H1 (cell line): Measurements from ENCODE around the gene ITGA3. TPM values are rescaled to one million over a fixed set of nuclear protein-coding genes. Genes with fewer than 3 reads are reported as not detected.

Experiments used
- ASH2L ChIP-seq: fragments of 200-600, 300-600 bp; sonication (generic); IDR thresholded peaks from one replicate; pipeline ENCODE4 v1.7.1; 2017; ENCODE audit warnings: low read length
- CBX8 ChIP-seq: fragments of 300-800, 300-1000 bp; sonication (generic); IDR thresholded peaks from 2 replicates; pipeline ENCODE4 v1.7.1; 2016; ENCODE audit warnings: low read depth, low read length, borderline replicate concordance
- EGR1 ChIP-seq: IDR thresholded peaks from 2 replicates; pipeline ENCODE4 v1.6.1; 2011; ENCODE audit warnings: low read depth, low read length, borderline replicate concordance
- EP300 ChIP-seq, 2 experiments: IDR thresholded peaks; 1 replicate in 1 of 2; 2 replicates in 1 of 2; pipeline ENCODE4 v1.6.1; 2011 to 2012; ENCODE audit warnings: low read depth in 2 of 2, low read length in 2 of 2, mild to moderate bottlenecking in 2 of 2, borderline replicate concordance in 1 of 2, inconsistent platforms in 1 of 2, moderate library complexity in 1 of 2
- GABPA ChIP-seq: IDR thresholded peaks from 2 replicates; pipeline ENCODE4 v1.6.1; 2011; ENCODE audit warnings: mild to moderate bottlenecking, low read length, moderate library complexity, borderline replicate concordance; ENCODE audit not compliant: insufficient read depth
- KDM1A ChIP-seq: fragments of 200-600, 300-600 bp; sonication (generic); IDR thresholded peaks from 2 replicates; pipeline ENCODE4 v1.7.1; 2016; ENCODE audit warnings: mild to moderate bottlenecking, low read length, borderline replicate concordance
- POU5F1 ChIP-seq: IDR thresholded peaks from 2 replicates; pipeline ENCODE4 v1.6.1; 2011; ENCODE audit warnings: low read depth, mild to moderate bottlenecking, low read length, moderate library complexity
- SIN3A ChIP-seq, 2 experiments: IDR thresholded peaks in 1 of 2; conservative IDR thresholded peaks in 1 of 2; 2 replicates each; pipeline ENCODE4 v1.6.1; 2011 to 2012; ENCODE audit warnings: low read length in 2 of 2, improper control_type of control experiment in 1 of 2, low read depth in 1 of 2, mild to moderate bottlenecking in 1 of 2
- TAF1 ChIP-seq: IDR thresholded peaks from 2 replicates; pipeline ENCODE4 v1.6.1; 2011; ENCODE audit warnings: mild to moderate bottlenecking, low read depth, low read length
- polyA plus RNA-seq, 7 experiments: library from polyadenylated mRNA; depleted of rRNA in 3 of 7; stranded (reverse) in 5 of 7; unstranded in 2 of 7; fragments of >200 nt in 5 of 7; fragments of 200-250 nt in 2 of 7; gene quantifications; 1 replicate in 5 of 7; 2 replicates in 1 of 7; 4 replicates in 1 of 7; pipeline versions ENCODE4 v1.2.1 to v1.2.3, GENCODE V29; 2011 to 2013; ENCODE audit warnings: missing spikeins in 2 of 7, mixed read lengths in 2 of 7
- total RNA-seq: library from RNA; stranded (reverse); fragmentation: NEBNext Ultra II Directional; extraction: Animal tissue kit (Norgen Biotek cat#: 25700); gene quantifications from 2 replicates; pipeline ENCODE4 v1.2.1, GENCODE V29; 2021
- TF ChIP-seq, protein P1 (sequence below), 3 experiments: IDR thresholded peaks; 1 replicate in 2 of 3; 2 replicates in 1 of 3; pipeline versions ENCODE4 v1.5.1 to v1.6.1; 2011; ENCODE audit warnings: low read length in 3 of 3, mild to moderate bottlenecking in 3 of 3, inconsistent platforms in 2 of 3, low read depth in 1 of 3, moderate library complexity in 1 of 3; ENCODE audit not compliant: insufficient read depth in 1 of 3; ENCODE audit errors: control extremely low read depth in 1 of 3
- TF ChIP-seq, protein P2 (sequence below): IDR thresholded peaks from 2 replicates; pipeline ENCODE4 v1.6.1; 2012; ENCODE audit warnings: inconsistent platforms
- TF ChIP-seq, protein P3 (sequence below): IDR thresholded peaks from 2 replicates; pipeline ENCODE4 v1.6.1; 2012; ENCODE audit warnings: inconsistent platforms
- TF ChIP-seq, protein P4 (sequence below): IDR thresholded peaks from 2 replicates; pipeline ENCODE4 v1.6.1; 2011; ENCODE audit warnings: low read length, improper control_type of control experiment

ITGA3 gene
- total and polyA plus RNA-seq, 2 of the 8 experiments (the other 6 are each of a cell fraction or from before 2014, with no cell fraction given) = 24.0 to 24.2 TPM

DNA sequence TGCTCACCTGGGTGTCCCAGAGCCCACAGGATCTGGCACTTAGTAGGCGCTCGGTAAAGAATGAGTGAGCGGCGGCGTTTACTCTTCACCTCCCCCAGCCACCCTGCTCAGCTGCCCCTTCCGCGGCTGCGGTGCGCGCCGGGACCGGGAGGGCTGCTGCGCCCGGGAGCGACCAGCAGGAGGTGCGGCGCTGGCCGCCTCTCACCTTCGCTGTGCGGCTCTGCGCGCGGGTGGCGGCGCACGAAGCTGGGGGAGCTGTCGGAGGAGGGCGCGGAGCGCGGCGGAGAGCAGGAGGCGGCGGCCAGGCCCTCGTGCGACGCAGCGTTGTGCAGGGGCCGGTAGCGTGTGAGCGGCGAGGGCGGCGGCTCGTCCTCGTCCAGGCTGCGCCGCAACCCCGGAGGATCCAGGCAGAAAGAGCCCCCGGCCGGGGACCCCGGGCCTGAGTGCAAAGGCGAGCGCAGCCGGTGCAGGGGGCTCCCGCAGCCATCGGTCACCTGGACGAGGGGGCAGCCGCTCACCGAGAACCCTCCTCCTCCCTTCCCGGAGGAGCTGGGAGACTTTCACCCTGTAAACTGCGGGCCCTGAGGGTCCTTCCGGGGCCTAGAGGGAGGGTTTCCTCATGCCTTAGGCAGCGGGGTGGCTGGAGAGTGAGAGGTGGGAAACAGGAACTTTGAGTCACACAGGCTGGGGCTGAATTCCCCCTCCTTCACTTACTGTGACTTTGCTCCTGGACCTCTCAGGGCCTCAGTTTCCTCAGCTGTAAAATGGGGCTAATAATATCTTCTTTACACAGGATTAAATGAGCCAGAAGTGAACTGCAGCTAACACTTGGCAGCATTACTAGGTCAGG is 61.5 kb downstream of the ITGA3 start (continued):
- TF ChIP-seq, protein P1, sequence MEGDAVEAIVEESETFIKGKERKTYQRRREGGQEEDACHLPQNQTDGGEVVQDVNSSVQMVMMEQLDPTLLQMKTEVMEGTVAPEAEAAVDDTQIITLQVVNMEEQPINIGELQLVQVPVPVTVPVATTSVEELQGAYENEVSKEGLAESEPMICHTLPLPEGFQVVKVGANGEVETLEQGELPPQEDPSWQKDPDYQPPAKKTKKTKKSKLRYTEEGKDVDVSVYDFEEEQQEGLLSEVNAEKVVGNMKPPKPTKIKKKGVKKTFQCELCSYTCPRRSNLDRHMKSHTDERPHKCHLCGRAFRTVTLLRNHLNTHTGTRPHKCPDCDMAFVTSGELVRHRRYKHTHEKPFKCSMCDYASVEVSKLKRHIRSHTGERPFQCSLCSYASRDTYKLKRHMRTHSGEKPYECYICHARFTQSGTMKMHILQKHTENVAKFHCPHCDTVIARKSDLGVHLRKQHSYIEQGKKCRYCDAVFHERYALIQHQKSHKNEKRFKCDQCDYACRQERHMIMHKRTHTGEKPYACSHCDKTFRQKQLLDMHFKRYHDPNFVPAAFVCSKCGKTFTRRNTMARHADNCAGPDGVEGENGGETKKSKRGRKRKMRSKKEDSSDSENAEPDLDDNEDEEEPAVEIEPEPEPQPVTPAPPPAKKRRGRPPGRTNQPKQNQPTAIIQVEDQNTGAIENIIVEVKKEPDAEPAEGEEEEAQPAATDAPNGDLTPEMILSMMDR (IDR thresholded peaks at IDR 0.05; ENCODE audit: control extremely low read depth in 1 of 3, insufficient read depth in 1 of 3, low read depth in 1 of 3, low read length in 3 of 3) = peak; percentile 70 to 83 (median 75)
- TF ChIP-seq ASH2L (peak; percentile 52), EP300 (IDR thresholded peaks at IDR 0.05; ENCODE audit: borderline replicate concordance in 1 of 2, low read depth in 2 of 2, low read length in 2 of 2) (0 out of 3 replicates have a peak, but pooled peaks of 1 of the 2 experiments have one; percentile 23), SIN3A (conservative IDR thresholded peaks at IDR 0.05 in 1 of 2, IDR thresholded peaks at IDR 0.05 in 1 of 2; ENCODE audit: low read depth in 1 of 2, low read length in 2 of 2) (peak in 1 of 2 experiments; percentile 70; a peak in 2 of 4 replicates), POU5F1 (no peak), EGR1 (no peak), KDM1A (peak; percentile 50), GABPA (peak; percentile 70; the same call in 1 of the 2 replicates), TAF1 (0 out of 2 replicates have a peak, but pooled peaks have one; percentile 16), CBX8 (no peak)
- TF ChIP-seq, protein P2, sequence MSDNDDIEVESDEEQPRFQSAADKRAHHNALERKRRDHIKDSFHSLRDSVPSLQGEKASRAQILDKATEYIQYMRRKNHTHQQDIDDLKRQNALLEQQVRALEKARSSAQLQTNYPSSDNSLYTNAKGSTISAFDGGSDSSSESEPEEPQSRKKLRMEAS = peak; percentile 95
- TF ChIP-seq, protein P3, sequence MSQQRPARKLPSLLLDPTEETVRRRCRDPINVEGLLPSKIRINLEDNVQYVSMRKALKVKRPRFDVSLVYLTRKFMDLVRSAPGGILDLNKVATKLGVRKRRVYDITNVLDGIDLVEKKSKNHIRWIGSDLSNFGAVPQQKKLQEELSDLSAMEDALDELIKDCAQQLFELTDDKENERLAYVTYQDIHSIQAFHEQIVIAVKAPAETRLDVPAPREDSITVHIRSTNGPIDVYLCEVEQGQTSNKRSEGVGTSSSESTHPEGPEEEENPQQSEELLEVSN = peak; percentile 91
- TF ChIP-seq, protein P4, sequence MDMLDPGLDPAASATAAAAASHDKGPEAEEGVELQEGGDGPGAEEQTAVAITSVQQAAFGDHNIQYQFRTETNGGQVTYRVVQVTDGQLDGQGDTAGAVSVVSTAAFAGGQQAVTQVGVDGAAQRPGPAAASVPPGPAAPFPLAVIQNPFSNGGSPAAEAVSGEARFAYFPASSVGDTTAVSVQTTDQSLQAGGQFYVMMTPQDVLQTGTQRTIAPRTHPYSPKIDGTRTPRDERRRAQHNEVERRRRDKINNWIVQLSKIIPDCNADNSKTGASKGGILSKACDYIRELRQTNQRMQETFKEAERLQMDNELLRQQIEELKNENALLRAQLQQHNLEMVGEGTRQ = no peak
- TF ChIP-seq, all 59 proteins: peak for 16
